ENCODE measurements around the gene LYZ.
A peak's percentile ranks its signal among the peaks of the same experiment; 100 is the strongest.

The LYZ gene

GRCh38 chr12:69338936-69339335 lies 9.2 kb upstream of the LYZ start:
- no peak for DNase-seq (ENCODE audit: low spot score)

DNA sequence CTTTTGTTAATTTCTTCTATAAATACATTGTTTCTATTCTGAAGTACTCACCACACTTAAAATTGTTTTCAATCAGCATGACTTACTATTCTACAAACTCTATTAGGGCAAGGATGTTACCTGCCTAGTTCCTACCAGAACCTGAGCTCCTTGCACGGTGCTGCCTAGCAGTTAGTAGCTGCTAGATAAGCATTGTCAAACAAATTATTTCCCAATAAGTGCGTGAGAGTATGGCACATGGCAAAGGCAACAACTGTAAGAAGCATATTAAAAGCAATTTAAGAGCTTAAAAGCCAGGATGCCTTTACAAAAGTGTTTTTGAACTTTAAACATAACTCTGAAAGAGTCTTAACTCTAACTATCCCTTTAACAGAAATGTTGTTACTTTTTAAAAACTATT lies 8.2 kb upstream of the LYZ start:
- DNase-seq (ENCODE audit: low spot score) = no peak

DNA sequence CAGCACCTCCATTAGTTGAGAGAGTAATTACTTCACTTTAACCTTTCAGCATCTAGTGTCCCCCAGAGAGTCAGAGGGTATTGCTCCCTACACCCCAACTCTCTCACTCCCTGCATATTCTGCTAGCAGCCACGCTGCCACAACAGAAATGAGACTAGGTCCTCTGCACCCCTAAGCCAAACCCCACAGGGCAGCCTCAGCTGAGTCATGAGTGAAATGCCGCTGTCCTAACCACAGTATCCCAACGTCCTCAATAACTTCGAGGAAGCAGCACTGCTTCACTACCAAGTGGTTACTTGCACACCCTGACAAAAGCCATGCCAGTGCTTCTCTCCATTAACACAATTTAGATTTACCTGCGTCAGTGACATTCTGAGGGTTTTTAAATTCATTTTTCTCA lies 6.9 kb upstream of the LYZ start:
- DNase-seq (ENCODE audit: low spot score) = no peak

GRCh38 chr12:69342421-69342820 lies 5.8 kb upstream of the LYZ start:
- no peak for DNase-seq (ENCODE audit: low spot score)

GRCh38 chr12:69343357-69343756 lies 4.8 kb upstream of the LYZ start:
- no peak for DNase-seq (ENCODE audit: low spot score)

GRCh38 chr12:69343885-69344612 lies 4.1 kb upstream of the LYZ start:
- DNase-seq (ENCODE audit: low spot score) = no peak

- DNase-seq (ENCODE audit: low spot score) = no peak
Observed at GRCh38 chr12:69345077-69345476, 3.1 kb upstream of the LYZ start.

DNA sequence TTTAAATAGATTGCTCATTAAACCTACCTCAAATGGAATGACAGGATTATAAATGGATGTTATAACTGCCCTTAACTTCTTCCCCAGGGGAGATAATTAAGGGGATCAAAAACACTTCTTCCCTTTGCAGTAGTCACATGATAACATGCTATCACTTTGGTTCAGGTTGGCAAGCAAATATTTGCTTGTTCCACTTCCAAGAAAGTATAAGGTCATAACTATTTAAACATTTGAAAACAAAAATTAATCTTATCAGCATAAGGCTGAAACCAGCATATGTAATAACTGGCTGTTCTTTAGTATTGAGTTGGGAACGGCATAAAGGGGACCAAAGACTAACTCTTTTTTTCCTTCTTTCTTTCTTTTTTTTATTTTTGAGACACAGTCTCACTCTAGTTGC lies 2.4 kb upstream of the LYZ start:
- DNase-seq (ENCODE audit: low spot score) = no peak

GRCh38 chr12:69350002-69350626 lies 1.9 kb downstream of the LYZ start:
- no peak for DNase-seq (ENCODE audit: low spot score)

- DNase-seq (ENCODE audit: low spot score) = no peak
Observed at GRCh38 chr12:69350777-69351176, 2.6 kb downstream of the LYZ start.

DNA sequence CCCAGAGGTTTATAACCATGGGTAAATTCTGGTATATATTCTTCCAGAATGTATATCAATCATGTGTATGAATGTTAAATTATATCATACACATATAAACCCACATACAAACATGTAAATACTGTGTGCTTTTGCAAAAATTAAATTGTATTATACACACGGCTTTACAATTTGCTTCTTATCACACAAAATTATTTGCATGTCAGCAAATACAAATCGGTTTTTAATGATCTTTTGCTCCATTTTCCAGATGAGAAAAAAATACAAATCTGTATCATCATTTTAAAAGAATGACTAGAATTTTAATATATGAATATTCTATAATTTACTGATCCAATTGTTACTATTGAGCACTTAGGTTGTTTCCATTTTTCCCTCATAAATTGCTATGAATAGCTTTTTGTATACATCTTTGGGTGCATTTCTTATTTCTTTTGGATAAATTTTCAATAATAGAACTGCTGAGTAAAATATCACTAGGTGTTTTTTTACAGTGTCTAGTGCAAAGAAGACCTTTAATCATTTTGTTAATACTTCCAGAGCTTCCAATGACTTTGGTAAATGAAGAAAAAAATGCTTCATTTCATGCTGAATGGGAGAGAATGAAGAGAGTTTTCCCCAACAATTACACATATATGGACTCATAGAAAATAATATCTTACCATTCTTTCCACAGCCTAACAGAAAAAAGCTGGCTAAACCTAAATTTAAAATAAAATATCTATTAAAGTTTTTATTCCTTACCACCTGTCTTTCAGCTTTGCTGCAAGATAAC lies 3.5 kb downstream of the LYZ start:
- DNase-seq (ENCODE audit: low spot score) = no peak

DNA sequence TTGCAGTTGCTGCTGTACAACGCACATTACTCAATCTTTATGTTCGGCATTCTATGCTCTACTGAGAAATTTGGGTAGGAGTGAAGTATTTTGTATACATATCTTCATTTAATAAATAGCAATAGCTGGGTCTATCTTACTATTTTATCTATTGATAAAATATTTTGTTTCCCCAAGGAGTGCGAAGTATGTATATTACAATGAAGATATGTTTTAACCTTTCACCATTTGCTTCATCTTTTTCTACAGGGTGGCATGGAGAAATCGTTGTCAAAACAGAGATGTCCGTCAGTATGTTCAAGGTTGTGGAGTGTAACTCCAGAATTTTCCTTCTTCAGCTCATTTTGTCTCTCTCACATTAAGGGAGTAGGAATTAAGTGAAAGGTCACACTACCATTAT lies 4.7 kb downstream of the LYZ start:
- no peak for DNase-seq (ENCODE audit: low spot score)

GRCh38 chr12:69354172-69354555 lies 6.0 kb downstream of the LYZ start:
- DNase-seq (ENCODE audit: low spot score) = no peak

DNA sequence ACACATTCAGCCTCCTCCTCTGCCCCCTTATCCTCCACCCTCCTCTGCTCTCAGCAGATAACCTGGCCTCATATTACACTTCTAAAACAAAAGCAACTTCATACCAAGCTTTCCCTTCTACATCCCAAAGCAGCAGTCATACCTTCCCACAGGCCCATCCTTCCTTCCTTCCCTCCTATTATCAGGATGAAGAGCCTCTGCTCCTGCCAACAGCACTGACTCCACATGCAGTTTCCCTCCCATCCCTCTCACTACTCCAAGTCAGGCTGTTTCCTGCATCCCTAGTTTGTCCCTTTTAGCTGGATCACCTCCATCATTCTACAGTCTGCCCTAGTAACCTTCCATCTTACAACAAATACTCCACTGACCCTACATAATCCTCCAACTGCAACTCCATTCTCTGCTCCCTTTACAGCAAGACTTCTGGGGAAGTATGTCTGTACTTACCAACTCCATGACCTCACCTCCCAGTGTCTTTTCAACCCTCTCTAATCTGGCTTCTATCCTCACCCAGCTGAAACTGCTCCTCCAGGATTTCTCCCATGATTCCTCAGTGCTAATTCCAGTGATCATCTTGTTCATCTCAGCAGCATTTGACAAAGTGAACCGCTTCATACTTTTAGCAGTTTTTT lies 6.5 kb downstream of the LYZ start:
- no peak for DNase-seq (ENCODE audit: low spot score)

- DNase-seq (ENCODE audit: low spot score) = no peak
Observed at GRCh38 chr12:69355363-69356028, 7.3 kb downstream of the LYZ start.

DNA sequence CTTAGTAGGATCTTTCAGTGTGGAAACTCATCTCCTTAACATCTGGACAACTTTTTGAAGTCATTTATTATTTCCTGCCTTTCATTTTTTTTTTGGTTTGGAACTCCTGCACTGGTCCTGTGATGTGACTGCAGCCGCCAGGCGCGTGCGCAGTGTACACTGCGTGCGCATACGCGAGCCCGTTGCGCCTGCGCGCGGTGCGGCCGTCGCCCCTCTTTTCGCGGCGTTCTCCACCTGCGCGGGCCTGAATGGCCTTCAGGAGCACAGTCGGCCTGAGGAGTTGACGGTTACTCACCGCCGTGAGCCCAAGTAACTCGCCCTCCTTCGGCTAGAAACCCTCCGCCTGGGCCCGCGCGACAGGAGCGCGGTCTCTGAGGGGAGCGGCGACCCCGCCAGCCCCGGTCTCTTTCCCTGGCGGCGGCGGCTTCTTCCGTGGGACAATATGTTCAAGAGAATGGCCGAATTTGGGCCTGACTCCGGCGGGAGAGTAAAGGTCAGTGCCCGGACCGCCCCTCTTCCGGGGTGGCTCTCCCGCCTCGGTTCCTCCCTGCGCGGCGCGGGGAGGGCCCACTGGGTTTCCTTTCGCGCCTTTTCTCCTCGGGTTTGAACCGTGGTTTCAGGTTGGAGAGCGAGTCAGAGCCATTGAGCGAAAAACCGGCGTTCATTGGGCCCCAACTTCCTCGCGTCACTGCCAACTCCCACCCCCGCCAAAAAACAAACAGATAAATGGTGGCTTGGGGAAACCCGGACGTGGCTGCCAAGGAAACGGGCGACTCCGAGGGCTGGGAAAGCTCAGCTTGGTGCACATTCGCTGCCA lies 11.6 kb downstream of the LYZ start, which contains the start of gene YEATS4:
Gene YEATS4 (plus strand): TSS at position 213 of the 817 bp plus-strand sequence. CDS start 230 bp downstream, at position 443.
- DNase-seq (ENCODE audit: low spot score) = peak; percentile 89

- DNase-seq (ENCODE audit: low spot score) = no peak
Observed at GRCh38 chr12:69360348-69360672, 12.1 kb downstream of the LYZ start.

DNA sequence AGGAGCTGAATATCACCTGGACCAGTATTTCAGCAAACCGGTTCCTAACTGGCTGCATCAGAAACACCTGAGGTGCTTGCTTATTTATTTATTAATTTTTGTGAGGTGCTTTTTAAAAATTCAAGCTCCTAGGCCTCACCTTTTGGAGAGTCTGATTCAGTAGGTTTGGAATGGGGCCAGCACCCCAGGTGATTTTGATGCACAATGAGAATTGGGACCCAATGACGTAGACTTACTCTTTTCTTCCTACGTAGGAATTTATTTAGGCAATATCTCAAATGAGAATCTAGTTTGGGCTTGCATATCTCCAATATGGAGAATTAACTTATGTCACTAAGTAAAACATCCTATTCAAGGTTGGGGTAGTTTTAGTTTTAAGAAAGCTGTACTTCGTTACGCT lies 18.6 kb downstream of the LYZ start:
- no peak for DNase-seq (ENCODE audit: low spot score)

GRCh38 chr12:69368171-69368570 lies 20.0 kb downstream of the LYZ start:
- no peak for DNase-seq (ENCODE audit: low spot score)

GRCh38 chr12:69383074-69383473 lies 34.9 kb downstream of the LYZ start:
- no peak for DNase-seq (ENCODE audit: low spot score)

DNA sequence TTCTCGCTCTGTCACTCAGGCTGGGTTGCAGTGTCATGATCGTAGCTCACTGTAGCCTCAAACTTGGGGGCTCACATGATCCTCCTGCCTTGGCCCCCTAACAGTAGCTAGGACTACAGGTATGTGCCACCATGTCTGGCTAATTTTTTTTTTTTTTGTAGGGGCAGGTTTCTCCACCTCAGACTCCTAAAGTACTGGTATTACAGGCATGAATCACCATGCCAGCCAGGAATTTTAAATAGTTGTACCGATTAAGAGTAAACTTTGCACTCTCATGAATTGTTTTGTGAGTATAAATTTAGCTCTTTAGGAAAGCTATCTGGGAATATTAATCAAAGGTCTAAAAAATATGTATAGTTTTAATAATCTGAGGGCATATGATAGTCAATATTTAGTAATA lies 36.9 kb downstream of the LYZ start:
- no peak for DNase-seq (ENCODE audit: low spot score)

All from left forelimb (tissue), 1 donor.